GM21786 (cell line): ENCODE data around the gene CUEDC1.
"Not testable (repeated sequence)": the region's sequence is repeated elsewhere in the genome, so short reads cannot be mapped to it uniquely, and the experiment has no call there.

Source experiments
- ATAC-seq: cut with Tn5 transposase; IDR thresholded peaks from one replicate; pipeline ENCODE4 v1.9.1; 2021; ENCODE audit not compliant: unreplicated experiment

CUEDC1 gene

GRCh38 chr17:57985675-57985974 is 30.4 kb upstream of the CUEDC1 start:
- ATAC-seq, result no peak

GRCh38 chr17:57984936-57985674 is 29.9 kb upstream of the CUEDC1 start:
- ATAC-seq, result no peak

- ATAC-seq, result no peak
These were observed 29.2 kb upstream of the CUEDC1 start for GRCh38 chr17:57984261-57984890.

- no peak for ATAC-seq
These were observed 28.2 kb upstream of the CUEDC1 start for GRCh38 chr17:57983446-57983845.

GRCh38 chr17:57982452-57983170 is 27.4 kb upstream of the CUEDC1 start:
- no peak for ATAC-seq

- no peak for ATAC-seq
These were observed 25.3 kb upstream of the CUEDC1 start for GRCh38 chr17:57980522-57980921.

- ATAC-seq, result no peak
These were observed 23.9 kb upstream of the CUEDC1 start for GRCh38 chr17:57979076-57979475.

- ATAC-seq, result no peak
These were observed 21.4 kb upstream of the CUEDC1 start for GRCh38 chr17:57976594-57976993.

GRCh38 chr17:57975044-57975443 is 19.8 kb upstream of the CUEDC1 start:
- ATAC-seq, result no peak

- not testable (repeated sequence) for ATAC-seq
These were observed 19.0 kb upstream of the CUEDC1 start for GRCh38 chr17:57974053-57974824.

- no peak for ATAC-seq
These were observed 16.9 kb upstream of the CUEDC1 start for GRCh38 chr17:57972151-57972550.

- ATAC-seq, result no peak
These were observed 16.4 kb upstream of the CUEDC1 start for GRCh38 chr17:57971572-57971971.

- ATAC-seq, result no peak
These were observed 15.5 kb upstream of the CUEDC1 start for GRCh38 chr17:57970710-57971109.

- ATAC-seq, result no peak
These were observed 13.2 kb upstream of the CUEDC1 start for GRCh38 chr17:57968456-57968855.

GRCh38 chr17:57966875-57967274 is 11.7 kb upstream of the CUEDC1 start:
- no peak for ATAC-seq

GRCh38 chr17:57966246-57966645 is 11.0 kb upstream of the CUEDC1 start:
- ATAC-seq, result no peak

- ATAC-seq, result no peak
These were observed 10.4 kb upstream of the CUEDC1 start for GRCh38 chr17:57965521-57966160.

- ATAC-seq, result no peak
These were observed 7.9 kb upstream of the CUEDC1 start for GRCh38 chr17:57963149-57963511.

GRCh38 chr17:57962279-57963148 is 7.3 kb upstream of the CUEDC1 start:
- no peak for ATAC-seq

GRCh38 chr17:57959929-57960328 is 4.7 kb upstream of the CUEDC1 start:
- no peak for ATAC-seq
